CD4-positive, alpha-beta T cell (primary cell): ENCODE data around the gene SETX. TPM values are rescaled to one million over a fixed set of nuclear protein-coding genes. Genes with fewer than 3 reads are reported as not detected.

Experiments
- ATAC-seq: fragments of 200-7000 bp; cut with Tn5 transposase; one replicate; pipeline ENCODE4 v1.10.0; 2022; ENCODE audit warnings: mild to moderate bottlenecking; ENCODE audit not compliant: poor library complexity
- CTCF ChIA-PET: fragments of 350-600 bp; sonication (Branson Sonifier 250); formaldehyde crosslinking; loops from one replicate; lab custom pipeline; 2021; ENCODE audit warnings: antibody characterized with exemption, inconsistent platforms; lab: Charles Lee
- POLR2A ChIA-PET: fragments of 350-600 bp; sonication (Branson Sonifier 250); formaldehyde crosslinking; loops from one replicate; lab custom pipeline; 2021; ENCODE audit warnings: antibody characterized with exemption, inconsistent platforms; lab: Charles Lee
- DNase-seq, 14 experiments: peaks; one replicate each; pipeline ENCODE4 v3.0.0-alpha.2; 2013 to 2020; ENCODE audit warnings: mixed read lengths in 2 of 14
- H3K27ac ChIP-seq, 2 donors: one replicate each; pipeline versions ENCODE4 v1.5.1 to v1.7.0; 2013; ENCODE audit warnings: low read length in 2 of 2, low read depth in 1 of 2, mild to moderate bottlenecking in 1 of 2
- H3K27me3 ChIP-seq, 2 experiments: 1 replicate in 1 of 2; 2 replicates in 1 of 2; pipeline versions ENCODE4 v1.6.1 to v1.7.0; 2013; ENCODE audit warnings: low read length in 2 of 2, control low read depth in 1 of 2, mild to moderate bottlenecking in 1 of 2, moderate library complexity in 1 of 2; ENCODE audit not compliant: insufficient read depth in 2 of 2, control insufficient read depth in 1 of 2
- H3K36me3 ChIP-seq: one replicate; pipeline ENCODE4 v1.6.1; 2013; ENCODE audit warnings: low read length, control low read depth; ENCODE audit not compliant: insufficient read depth
- H3K4me1 ChIP-seq: one replicate; pipeline ENCODE4 v1.6.1; 2013; ENCODE audit warnings: low read length, control low read depth; ENCODE audit not compliant: insufficient read depth
- H3K4me3 ChIP-seq: one replicate; pipeline ENCODE4 v1.5.1; 2013; ENCODE audit warnings: mild to moderate bottlenecking, low read length, moderate library complexity
- H3K9me3 ChIP-seq, 2 experiments: 1 replicate in 1 of 2; 2 replicates in 1 of 2; pipeline versions ENCODE4 v1.6.1 to v1.7.0; 2013; ENCODE audit warnings: low read length in 2 of 2, mild to moderate bottlenecking in 2 of 2, control low read depth in 1 of 2, moderate library complexity in 1 of 2; ENCODE audit not compliant: control insufficient read depth in 1 of 2, insufficient read depth in 1 of 2
- H3K27ac Mint-ChIP-seq: one replicate; pipeline ENCODE4 v1.8.0; 2020; ENCODE audit warnings: mixed read lengths
- H3K27me3 Mint-ChIP-seq: one replicate; pipeline ENCODE4 v1.8.0; 2021; ENCODE audit warnings: mixed read lengths
- H3K36me3 Mint-ChIP-seq: one replicate; pipeline ENCODE4 v1.8.0; 2021; ENCODE audit warnings: low read depth, mixed read lengths
- H3K4me1 Mint-ChIP-seq: one replicate; pipeline ENCODE4 v1.8.0; 2021; ENCODE audit warnings: low read depth, mixed read lengths
- H3K4me3 Mint-ChIP-seq: one replicate; pipeline ENCODE4 v1.8.0; 2020; ENCODE audit warnings: mild to moderate bottlenecking, mixed read lengths
- H3K9me3 Mint-ChIP-seq: one replicate; pipeline ENCODE4 v1.8.0; 2020; ENCODE audit warnings: mixed read lengths
- CTCF ChIP-seq: fragments of 200-600 bp; IDR thresholded peaks from one replicate; pipeline ENCODE4 v1.8.0; 2022; ENCODE audit warnings: antibody characterized with exemption, mild to moderate bottlenecking
- intact Hi-C, 2 experiments: fragments of 100-400 bp; cut with DNase I in 1 of 2; cut with micrococcal nuclease in 1 of 2; formaldehyde crosslinking; loops; one replicate each; pipeline versions ENCODE4 v1.15.1 to v1.9.0; 2023 to 2025; cut with DNase I, micrococcal nuclease
- total RNA-seq, 174 experiments: library from RNA in 2 of 174; stranded (reverse) in 2 of 174; gene quantifications; one replicate each; pipeline ENCODE4 v1.2.3 and lab custom pipeline; 2021 to 2026

SETX gene
- total RNA-seq, 2 experiments from 2014 or later, result 36.1 to 37.7 TPM

GRCh38 chr9:132366481-132366880 lies 11.7 kb upstream of the SETX start:
- Histone ChIP-seq H3K4me3 (no peak overlapping the region), H3K4me1 (no peaks in the 10 kb centered on the region), H3K36me3 (no peaks in the 10 kb centered on the region), H3K9me3 (no peaks in the 10 kb centered on the region), H3K27me3 (no peaks in the 10 kb centered on the region), H3K27ac (no peak overlapping the region)
- DNase-seq, result no peak
- ChIA-PET CTCF (no interaction called here), POLR2A (no interaction called here)
- H3K27me3 Mint-ChIP-seq, result no peaks in the 10 kb centered on the region
- no peak for ATAC-seq
- no peaks in the 10 kb centered on the region for H3K9me3 Mint-ChIP-seq
- intact Hi-C loops, result no loop called here
- no peak overlapping the region for H3K27ac Mint-ChIP-seq
- no peaks in the 10 kb centered on the region for H3K4me1 Mint-ChIP-seq
- no peaks in the 10 kb centered on the region for H3K36me3 Mint-ChIP-seq
- no peak for TF ChIP-seq CTCF
- no peak overlapping the region for H3K4me3 Mint-ChIP-seq

GRCh38 chr9:132365986-132366385 lies 11.2 kb upstream of the SETX start:
- H3K27me3 ChIP-seq, result no peaks in the 10 kb centered on the region
- H3K9me3 Mint-ChIP-seq, result no peaks in the 10 kb centered on the region
- no peak for ATAC-seq
- no peak for TF ChIP-seq CTCF
- H3K27me3 Mint-ChIP-seq, result no peaks in the 10 kb centered on the region
- no peaks in the 10 kb centered on the region for H3K9me3 ChIP-seq
- no peak overlapping the region for H3K4me3 Mint-ChIP-seq
- no peak overlapping the region for H3K4me3 ChIP-seq
- no peak overlapping the region for H3K27ac Mint-ChIP-seq
- intact Hi-C loops, result no loop called here
- ChIA-PET CTCF (no interaction called here), POLR2A (no interaction called here)
- no peak overlapping the region for H3K27ac ChIP-seq
- no peaks in the 10 kb centered on the region for H3K4me1 Mint-ChIP-seq
- no peak for DNase-seq
- H3K36me3 ChIP-seq, result no peaks in the 10 kb centered on the region
- H3K4me1 ChIP-seq, result no peaks in the 10 kb centered on the region
- no peaks in the 10 kb centered on the region for H3K36me3 Mint-ChIP-seq

- Histone ChIP-seq H3K27me3 (no peaks in the 10 kb centered on the region), H3K9me3 (no peaks in the 10 kb centered on the region), H3K4me3 (no peak overlapping the region), H3K4me1 (no peaks in the 10 kb centered on the region), H3K36me3 (no peaks in the 10 kb centered on the region), H3K27ac (no peak overlapping the region)
- Mint-ChIP-seq H3K4me1 (no peaks in the 10 kb centered on the region), H3K9me3 (no peaks in the 10 kb centered on the region), H3K4me3 (no peak overlapping the region), H3K36me3 (no peaks in the 10 kb centered on the region), H3K27me3 (no peaks in the 10 kb centered on the region), H3K27ac (no peak overlapping the region)
- DNase-seq (no peak), ATAC-seq (no peak)
- TF ChIP-seq CTCF, result no peak
- POLR2A ChIA-PET, result no interaction called here
- CTCF ChIA-PET, result no interaction called here
- intact Hi-C loops, result no loop called here
Measured at GRCh38 chr9:132364068-132364467, 9.3 kb upstream of the SETX start.
